ENCODE measurements around the gene CHCT1. TPM values are rescaled to one million over a fixed set of nuclear protein-coding genes. Genes with fewer than 3 reads are reported as not detected.
"Not testable (repeated sequence)": the region's sequence is repeated elsewhere in the genome, so short reads cannot be mapped to it uniquely, and the experiment has no call there.

Gene CHCT1
- polyA plus RNA-seq, 1 donor (not counting 4 experiments of a cell fraction or from before 2014, with no cell fraction given), result not detected

DNA sequence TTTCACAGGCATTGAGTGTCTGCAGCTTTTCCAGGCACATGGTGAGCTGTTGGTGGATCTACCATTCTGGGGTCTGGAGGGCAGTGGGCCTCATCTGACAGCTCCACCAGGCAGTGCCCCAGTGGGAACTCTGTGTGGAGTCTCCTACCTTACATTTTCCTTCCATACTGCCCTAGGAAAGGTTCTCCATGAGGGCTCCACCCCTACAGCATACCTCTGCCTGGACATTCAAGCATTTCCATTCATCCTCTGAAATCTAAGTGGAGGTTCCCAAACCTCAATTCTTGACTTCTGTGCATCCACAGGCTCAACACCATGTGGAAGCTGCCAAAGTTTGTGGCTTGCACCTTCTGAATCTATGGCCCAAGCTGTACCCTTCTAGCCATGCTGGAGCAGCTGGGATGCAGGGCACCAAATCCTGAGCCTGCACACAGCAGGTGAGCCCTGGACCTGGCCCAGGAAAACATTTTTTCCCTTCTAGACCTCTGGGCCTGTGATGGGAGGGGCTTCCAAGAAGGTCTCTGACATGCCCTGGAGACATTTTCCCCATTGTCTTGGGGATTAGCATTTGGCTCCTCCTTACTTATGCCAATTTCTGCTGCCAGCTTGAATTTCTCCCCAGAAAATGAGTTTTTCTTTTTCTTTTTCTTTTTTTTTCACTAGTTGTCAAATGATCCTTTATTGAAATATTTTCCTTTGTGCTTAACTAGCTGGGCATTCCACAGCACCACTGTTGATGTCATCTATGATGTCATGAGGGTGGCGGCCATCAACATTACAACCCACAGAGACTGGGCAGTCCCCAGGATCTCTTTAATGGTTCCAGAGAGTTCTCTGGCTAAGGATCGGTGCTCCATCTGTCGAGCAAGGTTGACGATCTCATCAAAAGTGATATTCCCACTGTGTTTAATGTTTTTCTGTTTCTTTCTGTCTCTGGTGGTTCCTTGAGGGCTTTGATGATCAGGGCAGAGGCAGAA is 11.0 kb downstream of the CHCT1 start:
- FAIRE-seq; dilution Hi-C loops (cut with MboI; ENCODE audit: extremely low pct_ligation_motif_present, low sequenced_read_pairs); DNase-seq (ENCODE audit: low read depth, low spot score); H3K9me3 ChIP-seq (ENCODE audit: control insufficient read depth, low read depth, low read length); H3K9ac ChIP-seq (ENCODE audit: control insufficient read depth, extremely low read depth, insufficient read depth, low read length); H3K79me2 ChIP-seq (ENCODE audit: control insufficient read depth, insufficient read depth, low read length); H3K36me3 ChIP-seq (ENCODE audit: control insufficient read depth in 2 of 2, extremely low read depth in 1 of 2, insufficient read depth in 2 of 2, low read length in 2 of 2); H3K27me3 ChIP-seq (ENCODE audit: control insufficient read depth, extremely low read depth, insufficient read depth, low read length); H3K27ac ChIP-seq (ENCODE audit: control insufficient read depth, insufficient read depth, low read length); H3K4me1 ChIP-seq (ENCODE audit: control insufficient read depth, extremely low read depth, insufficient read depth, low read length); H3K4me3 ChIP-seq (ENCODE audit: control insufficient read depth in 2 of 3, extremely low read depth in 1 of 3, insufficient read depth in 2 of 3, low read depth in 1 of 3, low read length in 3 of 3); H2AFZ ChIP-seq (ENCODE audit: control insufficient read depth, low read length); H3K9me1 ChIP-seq (ENCODE audit: control insufficient read depth, extremely low read depth, insufficient read depth, low read length); H4K20me1 ChIP-seq (ENCODE audit: control insufficient read depth, extremely low read depth, insufficient read depth, low read length); H3K4me2 ChIP-seq (ENCODE audit: control insufficient read depth, extremely low read depth, insufficient read depth, low read depth, low read length): not testable (repeated sequence)

DNA sequence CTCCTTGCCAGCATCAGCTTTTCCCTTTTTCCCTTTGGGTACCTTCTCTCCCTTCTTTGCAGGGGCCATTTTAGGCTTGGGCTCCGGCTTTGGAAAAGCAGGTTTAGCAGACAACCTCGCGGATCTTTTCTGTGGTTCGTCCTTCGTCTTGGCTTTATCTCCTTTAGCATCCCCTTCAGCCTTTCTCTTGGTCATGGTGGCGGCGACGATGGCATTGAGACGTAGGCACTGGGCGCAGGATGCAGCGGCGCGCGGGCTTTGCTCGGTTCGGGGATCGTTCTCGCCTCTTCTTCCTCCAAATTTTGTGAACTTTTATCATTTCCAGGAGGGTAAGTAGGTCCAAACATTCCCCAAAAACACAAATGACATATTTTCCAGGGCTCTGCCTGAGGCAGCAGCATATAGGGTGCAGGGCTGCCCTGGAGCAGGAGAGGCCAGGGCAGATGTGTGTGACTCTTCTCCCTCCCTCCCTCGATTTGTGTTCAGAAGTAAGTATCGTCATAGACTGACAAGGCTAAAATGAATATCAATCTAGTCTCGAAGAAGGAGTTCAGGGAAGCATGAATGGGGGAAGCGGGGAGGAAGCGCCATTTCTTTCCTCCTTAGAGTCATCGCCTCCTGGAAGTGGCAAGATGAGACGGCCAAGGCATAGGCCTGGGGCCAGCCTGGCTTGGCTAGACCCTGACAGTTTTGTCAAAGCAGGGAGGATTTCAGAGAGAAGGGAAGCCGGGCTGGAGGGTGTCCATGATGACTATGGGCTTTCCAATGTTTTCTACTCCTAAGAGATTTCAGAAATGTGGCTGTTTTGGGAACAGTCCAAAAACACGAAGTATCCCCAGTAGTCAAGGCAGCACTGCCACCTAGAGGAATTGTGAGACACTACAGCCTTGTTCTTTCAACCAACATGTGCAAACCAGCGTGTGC is 13.2 kb downstream of the CHCT1 start:
- no peak overlapping the region for H3K4me3 ChIP-seq (ENCODE audit: control insufficient read depth in 2 of 3, extremely low read depth in 1 of 3, insufficient read depth in 2 of 3, low read depth in 1 of 3, low read length in 3 of 3)
- H3K79me2 ChIP-seq (ENCODE audit: control insufficient read depth, insufficient read depth, low read length), result no peaks in the 10 kb centered on the region
- dilution Hi-C loops (cut with MboI; ENCODE audit: extremely low pct_ligation_motif_present, low sequenced_read_pairs), result no loop called here
- H3K27me3 ChIP-seq (ENCODE audit: control insufficient read depth, extremely low read depth, insufficient read depth, low read length), result no peaks in the 10 kb centered on the region
- peak overlapping the region; percentile 52 for H2AFZ ChIP-seq (ENCODE audit: control insufficient read depth, low read length)
- no peak overlapping the region for H3K27ac ChIP-seq (ENCODE audit: control insufficient read depth, insufficient read depth, low read length)
- peaks cover 3% of the 10 kb centered on the region for H3K9me3 ChIP-seq (ENCODE audit: control insufficient read depth, low read depth, low read length)
- H3K9ac ChIP-seq (ENCODE audit: control insufficient read depth, extremely low read depth, insufficient read depth, low read length), result no peak overlapping the region
- TF ChIP-seq, protein P1, sequence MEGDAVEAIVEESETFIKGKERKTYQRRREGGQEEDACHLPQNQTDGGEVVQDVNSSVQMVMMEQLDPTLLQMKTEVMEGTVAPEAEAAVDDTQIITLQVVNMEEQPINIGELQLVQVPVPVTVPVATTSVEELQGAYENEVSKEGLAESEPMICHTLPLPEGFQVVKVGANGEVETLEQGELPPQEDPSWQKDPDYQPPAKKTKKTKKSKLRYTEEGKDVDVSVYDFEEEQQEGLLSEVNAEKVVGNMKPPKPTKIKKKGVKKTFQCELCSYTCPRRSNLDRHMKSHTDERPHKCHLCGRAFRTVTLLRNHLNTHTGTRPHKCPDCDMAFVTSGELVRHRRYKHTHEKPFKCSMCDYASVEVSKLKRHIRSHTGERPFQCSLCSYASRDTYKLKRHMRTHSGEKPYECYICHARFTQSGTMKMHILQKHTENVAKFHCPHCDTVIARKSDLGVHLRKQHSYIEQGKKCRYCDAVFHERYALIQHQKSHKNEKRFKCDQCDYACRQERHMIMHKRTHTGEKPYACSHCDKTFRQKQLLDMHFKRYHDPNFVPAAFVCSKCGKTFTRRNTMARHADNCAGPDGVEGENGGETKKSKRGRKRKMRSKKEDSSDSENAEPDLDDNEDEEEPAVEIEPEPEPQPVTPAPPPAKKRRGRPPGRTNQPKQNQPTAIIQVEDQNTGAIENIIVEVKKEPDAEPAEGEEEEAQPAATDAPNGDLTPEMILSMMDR (optimal IDR thresholded peaks at IDR 0.05 in 1 of 3, IDR thresholded peaks at IDR 0.05 in 1 of 3, conservative IDR thresholded peaks at IDR 0.05 in 1 of 3; ENCODE audit: extremely low read depth in 1 of 3, insufficient read depth in 2 of 3, low read length in 3 of 3), result peak; percentile 85 to 93 (median 88)
- TF ChIP-seq EZH2 (IDR thresholded peaks at IDR 0.05; ENCODE audit: low read length), result no peak
- DNase-seq (ENCODE audit: low read depth, low spot score), result peak; percentile 33
- H3K9me1 ChIP-seq (ENCODE audit: control insufficient read depth, extremely low read depth, insufficient read depth, low read length), result no peaks in the 10 kb centered on the region
- FAIRE-seq, result peak; percentile 87
- no peaks in the 10 kb centered on the region for H4K20me1 ChIP-seq (ENCODE audit: control insufficient read depth, extremely low read depth, insufficient read depth, low read length)
- H3K4me2 ChIP-seq (ENCODE audit: control insufficient read depth, extremely low read depth, insufficient read depth, low read depth, low read length), result peak overlapping the region; percentile 59
- peaks cover 8% of the 10 kb centered on the region for H3K4me1 ChIP-seq (ENCODE audit: control insufficient read depth, extremely low read depth, insufficient read depth, low read length)
- no peaks in the 10 kb centered on the region for H3K36me3 ChIP-seq (ENCODE audit: control insufficient read depth in 2 of 2, extremely low read depth in 1 of 2, insufficient read depth in 2 of 2, low read length in 2 of 2)

All from keratinocyte (primary cell).